NCI-H2227 treated with DMSO at 0.1 percent for 48 hours (cell line): ENCODE measurements around the gene ZNF316.
"Not testable (repeated sequence)": the region's sequence is repeated elsewhere in the genome, so short reads cannot be mapped to it uniquely, and the experiment has no call there.

Experiments
- DNase-seq: peaks from one replicate; lab custom pipeline; 2025; lab: John Stamatoyannopoulos, UW

The ZNF316 gene

GRCh38 chr7:6621195-6622133 lies 15.7 kb upstream of the ZNF316 start:
- DNase-seq = no peak

DNA sequence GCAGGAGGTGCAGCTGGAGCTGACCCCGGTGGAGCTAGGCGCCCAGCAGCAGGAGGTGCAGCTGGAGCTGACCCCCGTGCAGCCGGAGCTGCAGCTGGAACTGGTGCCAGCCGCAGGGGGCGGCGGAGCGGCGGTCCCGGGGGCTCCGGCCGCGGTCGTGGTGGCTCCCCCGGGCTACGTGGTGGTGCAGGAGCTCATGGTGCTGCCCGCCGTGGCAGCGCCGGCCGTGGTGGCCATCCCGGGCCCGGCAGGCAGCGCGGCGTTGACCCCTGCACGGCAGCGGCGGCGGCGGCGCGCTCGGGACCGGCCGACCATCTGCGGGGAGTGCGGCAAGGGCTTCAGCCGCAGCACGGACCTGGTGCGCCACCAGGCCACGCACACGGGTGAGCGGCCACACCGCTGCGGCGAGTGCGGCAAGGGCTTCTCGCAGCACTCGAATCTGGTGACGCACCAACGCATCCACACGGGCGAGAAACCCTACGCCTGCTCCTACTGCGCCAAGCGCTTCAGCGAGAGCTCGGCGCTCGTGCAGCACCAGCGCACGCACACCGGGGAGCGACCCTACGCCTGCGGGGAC lies 14.9 kb upstream of the ZNF316 start:
- DNase-seq = no peak

DNA sequence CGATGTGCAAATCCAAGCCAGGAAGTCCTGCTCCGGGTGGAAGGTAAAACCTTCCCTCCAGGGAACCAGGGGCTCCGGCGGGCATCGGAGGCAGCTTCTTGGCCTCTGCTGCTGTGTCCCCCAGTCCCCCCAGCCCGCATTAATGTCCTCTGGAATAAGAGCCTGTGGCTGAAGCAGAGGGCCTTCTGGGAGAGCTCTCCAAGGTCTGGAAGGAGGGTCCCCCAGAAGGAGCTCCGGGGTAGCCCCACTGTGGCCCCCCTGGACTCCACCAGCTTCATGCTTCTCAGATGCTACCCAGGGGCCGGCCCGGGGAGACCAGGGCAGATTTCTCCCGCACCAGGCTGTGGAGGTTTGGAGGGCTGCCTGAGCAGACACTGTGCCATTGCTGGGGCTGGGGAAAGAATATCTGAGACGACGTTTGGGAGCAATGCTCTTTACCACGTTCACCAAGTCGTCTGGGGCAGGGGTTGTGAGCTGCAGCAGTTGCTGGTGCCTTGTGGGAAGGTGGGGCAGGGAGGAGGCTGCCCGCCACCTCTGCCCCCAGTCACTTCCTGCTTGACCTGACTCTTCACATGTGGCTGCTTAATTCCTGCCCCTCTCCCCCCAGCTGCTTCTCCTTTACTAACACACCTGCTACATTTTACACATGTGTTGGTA lies 13.4 kb upstream of the ZNF316 start:
- DNase-seq = no peak

DNA sequence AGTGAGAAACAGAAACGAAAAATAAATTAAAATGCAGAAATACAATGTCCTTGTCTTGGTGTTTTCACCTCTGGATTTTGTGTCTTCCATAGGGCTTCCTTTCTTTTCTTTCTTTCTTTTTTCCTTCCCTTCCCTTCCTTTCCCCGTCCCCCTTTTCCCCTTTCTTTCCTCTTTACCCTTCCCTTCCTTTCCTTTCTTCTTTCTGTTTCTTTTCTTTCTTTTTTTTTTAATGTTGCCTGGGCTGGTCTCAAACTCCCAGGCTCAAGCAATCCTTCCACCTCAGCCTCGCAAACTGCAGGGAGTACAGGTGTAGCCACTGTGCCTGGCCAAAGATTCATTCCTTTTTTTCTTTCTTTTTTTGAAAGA lies 12.9 kb upstream of the ZNF316 start:
- no peak for DNase-seq

- no peak for DNase-seq
These were observed 9.1 kb upstream of the ZNF316 start for GRCh38 chr7:6628045-6628444.

DNA sequence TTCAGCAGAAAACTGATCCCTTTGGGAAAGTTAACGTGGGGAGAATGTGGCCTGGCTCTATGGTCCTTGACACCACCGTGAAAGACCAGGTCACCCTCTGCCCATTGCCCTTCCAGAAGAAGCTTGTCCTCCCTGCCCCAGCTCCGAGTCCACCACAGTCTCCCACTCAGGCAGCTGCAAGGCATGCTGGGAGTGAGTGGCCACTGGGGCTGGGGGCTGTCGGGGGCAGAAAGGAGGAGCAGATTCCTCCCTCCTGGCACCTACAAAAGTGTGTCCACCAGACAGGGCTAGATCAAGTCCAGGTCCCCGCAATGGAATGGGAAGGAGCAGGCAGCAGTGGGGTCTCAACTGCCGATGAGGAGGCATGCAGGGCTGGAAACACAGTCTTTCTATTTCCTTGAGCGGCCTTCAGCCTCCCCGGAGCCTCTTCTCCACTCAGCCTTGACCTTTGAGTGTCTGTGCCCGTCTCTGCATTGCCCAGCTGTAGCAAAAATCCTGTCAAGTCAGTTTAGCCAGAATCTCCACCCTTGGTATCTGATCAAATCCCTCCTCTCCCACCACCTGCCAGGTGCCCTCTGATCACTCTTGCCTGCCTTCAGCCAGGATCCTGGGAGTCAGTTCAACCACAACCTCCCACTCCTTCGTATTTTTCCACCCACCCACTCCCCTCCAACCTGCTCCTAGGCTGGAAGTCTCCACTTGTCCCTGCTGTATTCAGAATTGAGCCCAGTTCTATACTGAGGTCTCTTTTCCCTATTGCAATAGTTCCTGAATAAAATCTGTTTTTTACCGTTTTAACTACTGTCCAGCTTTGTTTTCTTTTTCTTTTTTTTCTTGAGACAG lies 6.9 kb upstream of the ZNF316 start:
- DNase-seq = no peak

- DNase-seq = no peak
These were observed 5.5 kb upstream of the ZNF316 start for GRCh38 chr7:6631605-6632004.

DNA sequence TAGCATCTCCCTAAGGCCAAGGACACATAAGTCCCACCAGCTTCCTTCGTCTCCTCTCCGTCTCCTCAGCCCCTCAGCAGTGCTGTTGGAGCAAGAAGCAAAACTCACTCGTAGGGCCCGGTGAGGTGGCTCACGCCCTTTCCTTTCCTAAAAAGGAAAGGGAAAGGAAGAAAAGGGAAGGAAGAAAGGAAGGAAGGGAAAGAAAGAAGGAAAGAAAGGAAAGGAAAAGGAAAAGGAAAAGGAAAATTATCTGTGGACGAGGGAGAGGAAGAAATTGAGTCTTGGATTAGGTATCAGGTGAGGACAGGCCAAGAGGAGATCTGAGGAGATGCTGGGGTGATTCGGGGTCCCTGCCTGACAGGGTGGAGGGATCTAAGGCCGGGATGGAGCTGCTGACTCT lies 3.1 kb upstream of the ZNF316 start:
- DNase-seq = no peak

- DNase-seq = not testable (repeated sequence)
These were observed 2.1 kb upstream of the ZNF316 start for GRCh38 chr7:6634971-6635370.

GRCh38 chr7:6637544-6638229 lies 569 bp downstream of the ZNF316 start:
- no peak for DNase-seq

GRCh38 chr7:6639032-6639431 lies 1.9 kb downstream of the ZNF316 start:
- no peak for DNase-seq

- DNase-seq = no peak
These were observed 2.5 kb downstream of the ZNF316 start for GRCh38 chr7:6639627-6640026.

DNA sequence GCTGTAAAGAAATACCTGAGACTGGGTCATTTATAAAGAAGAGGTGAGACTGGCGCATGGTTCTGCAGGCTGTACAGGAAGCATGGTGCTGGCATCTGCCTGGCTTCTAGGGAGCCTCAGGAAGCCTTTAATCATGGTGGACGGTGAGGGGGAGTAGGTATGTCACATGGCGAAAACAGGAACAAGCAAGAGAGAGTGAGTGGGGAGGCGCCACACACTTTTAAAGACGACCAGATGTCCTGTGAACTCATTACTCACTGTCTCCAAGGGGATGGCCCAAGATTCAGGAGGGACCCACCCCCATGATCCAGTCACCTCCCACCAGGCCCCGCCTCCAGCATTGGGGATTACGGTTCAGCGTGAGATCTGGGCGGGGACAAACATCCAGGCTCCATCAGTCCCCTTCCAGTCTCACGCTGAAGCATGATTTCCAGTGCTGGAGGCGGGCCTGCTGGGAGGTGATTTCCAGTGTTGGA lies 3.2 kb downstream of the ZNF316 start:
- DNase-seq = no peak

GRCh38 chr7:6641305-6642035 lies 4.4 kb downstream of the ZNF316 start:
- DNase-seq = no peak

DNA sequence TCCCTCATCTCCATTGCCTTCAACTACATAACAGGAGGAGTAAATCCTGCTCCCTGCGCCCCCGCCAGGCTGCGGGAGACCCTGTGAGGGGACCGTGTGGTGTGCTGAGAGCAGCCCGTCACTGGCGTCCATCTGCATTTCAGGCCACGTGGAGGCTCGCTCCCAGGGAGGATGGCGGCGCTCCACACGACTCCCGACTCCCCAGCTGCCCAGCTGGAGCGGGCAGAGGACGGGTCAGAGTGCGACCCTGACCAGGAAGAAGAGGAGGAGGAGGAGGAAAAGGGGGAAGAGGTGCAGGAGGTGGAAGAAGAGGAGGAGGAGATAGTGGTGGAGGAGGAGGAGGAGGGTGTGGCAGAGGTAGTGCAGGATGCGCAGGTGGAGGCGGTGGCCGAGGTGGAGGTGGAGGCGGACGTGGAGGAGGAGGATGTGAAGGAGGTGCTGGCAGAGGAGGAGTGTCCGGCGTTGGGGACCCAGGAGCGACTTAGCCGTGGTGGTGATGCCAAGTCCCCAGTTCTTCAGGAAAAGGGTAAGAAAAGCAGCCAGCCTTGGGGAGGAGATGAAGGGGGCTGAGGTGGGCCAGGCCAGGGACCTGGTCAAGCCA lies 5.2 kb downstream of the ZNF316 start:
- no peak for DNase-seq

DNA sequence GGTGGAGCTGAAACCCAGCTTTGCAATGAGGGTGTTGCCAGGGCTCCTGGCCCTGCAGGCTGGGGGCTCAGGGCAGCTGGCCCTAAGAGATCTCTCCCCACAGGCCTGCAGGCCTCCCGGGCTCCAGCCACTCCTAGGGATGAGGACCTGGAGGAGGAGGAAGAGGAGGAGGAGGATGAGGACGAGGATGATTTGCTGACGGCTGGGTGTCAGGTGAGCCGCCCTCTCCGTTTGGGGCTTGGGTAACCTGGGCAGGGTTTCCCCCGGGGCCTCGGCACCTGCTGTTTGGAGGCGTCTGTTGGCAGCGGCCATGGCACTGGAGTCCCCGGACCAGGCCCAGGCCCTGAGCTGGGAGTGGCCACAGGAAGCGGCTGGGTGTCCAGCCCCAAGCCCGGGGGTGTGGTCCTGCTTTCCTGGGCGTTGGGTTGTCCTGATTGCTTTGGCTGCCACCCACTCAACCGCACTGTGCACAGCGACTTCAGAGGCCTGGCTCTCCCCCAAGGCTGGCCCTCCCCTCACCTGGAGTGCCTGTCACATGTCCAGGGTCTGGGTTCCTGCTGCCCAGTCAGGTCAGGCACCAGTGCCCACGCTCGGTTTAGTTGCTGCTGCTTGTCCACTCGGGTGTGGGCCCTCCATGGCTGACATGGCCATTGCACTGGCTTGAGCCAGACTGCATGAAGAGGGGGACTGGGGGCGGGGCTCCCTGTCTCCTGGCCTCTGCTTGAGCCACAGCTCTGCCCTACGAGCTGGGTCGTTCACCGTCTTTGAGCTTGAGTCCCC lies 5.9 kb downstream of the ZNF316 start:
- DNase-seq = no peak

- no peak for DNase-seq
These were observed 7.0 kb downstream of the ZNF316 start for GRCh38 chr7:6643915-6644625.

GRCh38 chr7:6644728-6645127 lies 7.6 kb downstream of the ZNF316 start:
- DNase-seq = no peak

- DNase-seq = no peak
These were observed 9.3 kb downstream of the ZNF316 start for GRCh38 chr7:6646465-6646864.
